Urothelium cell line (cell line): ENCODE measurements around the gene S100A13.
"Not testable (repeated sequence)": the region's sequence is repeated elsewhere in the genome, so short reads cannot be mapped to it uniquely, and the experiment has no call there.

Source experiments
- DNase-seq: peaks from one replicate; pipeline ENCODE4 v3.0.0; 2011; ENCODE audit warnings: low spot score, mixed read lengths
- FAIRE-seq: peaks from 2 replicates; lab custom pipeline; 2011; peaks lifted over from hg19 to GRCh38; lab: Jason Lieb, UNC

Gene S100A13

DNA sequence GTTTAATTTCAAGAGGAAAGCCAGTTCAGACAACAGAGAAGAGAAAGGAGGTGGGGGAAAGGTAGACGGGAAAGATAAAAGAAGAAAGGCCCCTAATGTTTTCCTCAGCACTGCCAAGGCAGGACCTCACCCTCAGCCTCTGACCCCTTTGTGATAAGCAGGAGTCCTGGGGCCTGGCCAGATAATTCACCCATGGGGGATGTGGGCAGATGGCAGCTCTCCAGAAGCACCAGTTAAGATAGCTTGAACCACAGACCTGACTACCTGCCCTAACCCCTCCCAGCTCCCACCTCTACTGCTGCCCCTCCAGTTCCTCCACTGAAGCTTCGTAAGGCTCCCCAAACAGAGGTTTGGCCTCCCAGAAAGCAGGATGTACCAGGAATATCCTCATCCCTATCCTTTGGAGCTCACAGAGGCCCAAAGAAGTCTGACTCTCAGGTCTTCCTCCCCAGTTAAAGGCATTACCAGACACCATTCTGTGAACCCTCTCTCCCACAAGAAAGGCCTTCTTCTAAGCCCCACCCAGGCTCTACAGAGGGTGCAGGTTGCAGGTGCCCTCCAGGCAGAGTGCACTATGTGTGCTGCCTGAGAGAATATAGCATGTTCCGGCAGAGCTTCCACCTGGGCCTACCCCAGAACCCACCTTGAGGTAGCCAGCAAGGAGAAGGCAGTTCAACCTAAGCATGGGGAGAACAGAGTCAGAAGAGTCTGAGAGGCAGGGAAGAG, 22.0 kb upstream of the S100A13 start:
- FAIRE-seq (no peak), DNase-seq (no peak)

- DNase-seq (no peak), FAIRE-seq (no peak)
Measured at GRCh38 chr1:153648000-153648643, 20.8 kb upstream of the S100A13 start.

- DNase-seq: no peak
- no peak for FAIRE-seq
Measured at GRCh38 chr1:153647346-153647714, 20.0 kb upstream of the S100A13 start.

DNA sequence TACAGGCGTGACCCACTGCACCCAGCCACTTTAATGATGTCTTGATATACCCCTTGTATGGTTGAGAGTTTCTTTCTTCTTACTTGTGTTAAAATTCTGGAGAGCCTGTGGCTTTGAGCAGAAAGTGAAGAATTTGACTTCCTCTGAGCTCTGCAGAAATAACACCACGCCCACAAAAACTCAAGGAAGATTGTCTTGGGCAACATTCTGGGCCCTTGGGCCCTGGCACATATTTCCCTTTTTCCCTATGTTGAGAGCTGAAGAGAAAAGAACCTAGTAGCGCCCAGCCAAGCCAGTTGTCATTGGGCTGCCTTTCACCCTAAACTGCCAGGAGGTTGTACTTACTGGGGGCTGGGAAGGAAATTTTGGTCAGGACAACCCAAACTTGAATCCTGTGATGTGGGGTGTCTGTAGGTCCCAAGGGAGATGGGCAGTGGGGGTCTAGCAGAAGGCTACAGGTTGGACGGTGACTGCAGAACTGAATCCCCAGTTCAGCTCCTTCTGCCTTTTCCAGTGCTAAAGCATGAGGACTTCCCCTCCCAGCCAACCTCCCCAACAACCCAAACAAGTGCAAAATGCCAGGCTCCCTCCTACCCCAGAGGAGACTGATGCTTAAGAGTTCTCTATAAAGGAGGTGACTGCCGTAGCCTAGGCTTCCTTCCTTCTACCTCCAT, 19.5 kb upstream of the S100A13 start:
- FAIRE-seq: no peak
- DNase-seq: no peak

DNA sequence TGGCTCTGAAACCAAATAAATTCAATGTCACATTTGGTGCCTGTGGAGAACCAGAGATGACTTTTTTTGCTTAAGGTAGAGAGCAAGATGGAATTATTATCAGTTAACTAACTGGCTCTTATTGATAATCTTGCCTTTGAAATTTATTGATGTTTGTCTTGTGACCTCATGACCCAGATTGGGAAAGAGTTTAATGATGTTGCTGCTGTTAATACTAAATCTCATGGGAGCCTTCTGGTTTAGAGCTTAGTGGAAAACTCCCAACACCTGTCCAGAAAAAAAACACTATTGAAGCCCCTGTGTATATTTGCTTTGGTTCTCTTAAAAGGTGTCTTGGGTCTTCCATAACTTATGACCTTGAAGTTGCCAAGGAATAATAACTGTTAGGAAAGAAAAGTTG, 16.5 kb upstream of the S100A13 start:
- DNase-seq (no peak), FAIRE-seq (no peak)

- FAIRE-seq (no peak), DNase-seq (no peak)
Measured at GRCh38 chr1:153643100-153643499, 15.8 kb upstream of the S100A13 start.

GRCh38 chr1:153642161-153642560, 14.9 kb upstream of the S100A13 start:
- DNase-seq (no peak), FAIRE-seq (no peak)

DNA sequence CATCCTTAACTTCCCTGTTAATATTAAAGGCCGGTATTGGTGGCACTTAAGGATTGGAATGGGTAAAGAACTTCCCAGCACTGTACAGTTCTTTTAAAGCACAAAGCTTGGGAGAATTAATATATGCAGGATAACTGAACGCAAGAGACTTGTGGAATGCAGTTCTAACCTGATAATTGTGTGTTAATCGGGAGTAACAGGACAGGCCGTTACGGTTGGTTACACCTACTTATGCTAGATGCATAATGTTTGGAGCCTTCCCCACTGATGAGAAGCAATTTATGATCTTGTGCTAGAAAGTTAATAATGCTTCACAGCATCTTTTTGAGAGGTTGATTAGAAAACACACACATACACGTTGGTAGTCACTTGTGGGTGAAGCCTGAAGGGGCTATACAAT, 13.6 kb upstream of the S100A13 start:
- no peak for FAIRE-seq
- DNase-seq: no peak

DNA sequence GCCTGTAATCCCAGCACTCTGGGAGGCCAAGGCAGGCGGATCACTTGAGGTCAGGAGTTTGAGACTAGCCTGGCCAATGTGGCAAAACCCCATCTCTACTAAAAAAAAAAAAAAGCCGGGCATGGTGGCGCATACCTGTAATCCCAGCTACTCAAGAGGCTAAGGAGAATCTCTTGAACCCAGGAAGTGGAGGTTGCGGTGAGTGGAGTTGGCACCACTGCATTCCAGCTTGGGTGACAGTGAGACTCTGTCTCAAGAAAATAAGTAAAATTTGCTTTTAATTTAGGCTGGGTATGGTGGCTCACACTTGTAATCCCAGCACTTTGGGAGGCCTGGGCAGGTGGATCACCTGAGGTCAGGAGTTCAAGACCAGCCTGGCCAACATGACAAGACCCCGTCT, 12.9 kb upstream of the S100A13 start:
- not testable (repeated sequence) for DNase-seq, FAIRE-seq

DNA sequence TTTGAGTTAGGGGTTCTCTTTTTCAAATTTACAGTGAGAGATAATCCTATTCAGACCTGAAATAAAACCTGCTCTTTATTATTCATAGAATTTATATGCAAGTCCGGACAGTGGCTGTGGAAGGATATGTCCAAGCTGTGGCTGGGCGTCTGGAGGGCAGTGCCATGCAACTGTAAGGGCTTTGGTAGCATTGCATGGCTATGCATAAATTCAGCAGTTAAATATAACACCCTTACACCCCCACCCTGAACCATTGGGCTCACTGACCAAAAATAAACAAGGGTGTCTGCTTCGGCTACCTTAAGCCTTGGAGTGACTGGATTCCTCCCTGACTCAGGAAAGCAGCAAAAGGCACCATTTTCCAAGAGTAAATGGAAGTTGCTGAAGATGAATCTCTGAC, 12.0 kb upstream of the S100A13 start:
- FAIRE-seq: no peak
- DNase-seq: no peak

DNA sequence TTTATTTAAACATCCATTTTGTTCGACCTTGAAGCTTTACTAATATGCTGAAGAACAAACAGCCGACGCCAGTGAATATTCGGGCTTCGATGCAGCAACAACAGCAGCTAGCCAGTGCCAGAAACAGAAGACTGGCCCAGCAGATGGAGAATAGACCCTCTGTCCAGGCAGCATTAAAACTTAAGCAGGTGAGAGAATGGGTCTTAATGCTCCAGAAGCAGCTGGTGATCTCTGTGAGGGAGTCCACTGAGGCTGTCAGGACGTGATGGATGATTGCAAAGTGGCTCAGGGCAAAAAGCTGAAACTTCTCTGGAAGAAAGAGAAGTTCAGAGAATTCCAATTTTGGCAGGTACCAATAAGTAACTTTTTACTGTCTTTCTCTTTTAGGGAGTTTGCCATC, 11.0 kb upstream of the S100A13 start:
- no peak for DNase-seq
- FAIRE-seq: no peak

DNA sequence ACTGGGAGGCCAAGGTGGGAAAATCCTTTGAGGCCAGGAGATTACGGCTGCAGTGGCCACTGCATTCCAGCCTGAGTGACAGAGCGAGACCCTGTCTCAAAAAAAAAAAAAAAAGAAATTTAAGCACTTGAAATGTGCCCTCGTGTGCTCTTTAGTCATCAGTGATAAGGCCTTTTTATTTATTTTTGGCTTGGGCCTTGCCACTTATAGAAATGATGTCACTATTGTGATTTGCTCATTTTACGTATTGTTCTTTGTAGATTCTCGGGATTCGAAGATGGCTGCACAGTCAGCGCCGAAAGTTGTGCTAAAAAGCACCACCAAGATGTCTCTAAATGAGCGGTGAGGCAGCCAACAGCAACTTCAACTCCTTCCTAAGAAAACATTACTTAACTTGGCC, 9.0 kb upstream of the S100A13 start:
- FAIRE-seq: no peak
- no peak for DNase-seq

- DNase-seq (no peak), FAIRE-seq (no peak)
Measured at GRCh38 chr1:153635872-153636271, 8.6 kb upstream of the S100A13 start.

DNA sequence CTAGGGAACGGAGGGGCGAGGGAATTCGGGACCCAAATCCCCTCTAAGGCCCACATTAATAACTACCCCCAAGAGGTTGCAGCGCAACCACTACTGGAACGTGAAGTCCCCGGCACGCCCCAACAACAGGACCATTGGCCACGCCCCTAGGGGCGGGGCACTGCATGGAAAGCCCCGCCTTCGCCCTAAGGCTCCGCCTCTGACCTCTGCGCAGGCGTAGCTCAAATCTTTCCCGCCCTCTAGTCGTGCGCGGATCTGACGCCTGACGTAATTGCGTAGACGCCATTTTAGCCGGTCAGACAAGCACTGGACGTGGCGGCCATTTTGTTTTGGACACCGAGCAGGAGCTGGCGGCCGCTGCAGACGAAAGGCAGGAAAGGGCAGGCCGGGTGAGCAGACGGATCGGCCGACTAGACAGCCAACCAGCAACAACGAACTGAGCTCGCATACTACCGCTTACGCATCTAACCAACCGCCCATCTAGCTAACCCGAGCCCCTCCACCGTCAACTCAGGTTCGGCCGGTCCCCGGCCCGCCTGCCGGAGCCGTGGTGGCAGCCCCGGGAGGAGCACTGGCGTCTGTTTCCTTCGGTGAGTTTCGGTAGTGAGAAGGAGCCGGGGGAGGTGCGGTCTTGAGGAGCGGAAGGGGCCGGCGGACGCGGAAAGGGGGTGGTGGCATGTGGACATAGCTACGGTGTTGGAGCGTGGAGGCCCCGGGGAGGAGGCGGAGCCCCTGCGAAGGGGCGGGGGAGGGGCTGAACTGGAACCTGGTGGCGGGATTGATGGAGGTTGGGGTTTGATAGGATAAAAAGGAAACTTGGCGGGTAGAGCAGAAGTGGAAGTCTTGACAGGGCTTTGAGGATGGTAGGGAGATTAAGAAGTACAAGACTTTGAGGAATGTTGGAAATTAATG, 6.7 kb upstream of the S100A13 start, which contains the start of gene CHTOP:
Gene CHTOP (plus strand): TSS at position 313 of the 912 bp plus-strand sequence. CDS start 2,523 bp downstream, outside the sequence.
- DNase-seq (peak; percentile 96), FAIRE-seq (peak; percentile 79)

DNA sequence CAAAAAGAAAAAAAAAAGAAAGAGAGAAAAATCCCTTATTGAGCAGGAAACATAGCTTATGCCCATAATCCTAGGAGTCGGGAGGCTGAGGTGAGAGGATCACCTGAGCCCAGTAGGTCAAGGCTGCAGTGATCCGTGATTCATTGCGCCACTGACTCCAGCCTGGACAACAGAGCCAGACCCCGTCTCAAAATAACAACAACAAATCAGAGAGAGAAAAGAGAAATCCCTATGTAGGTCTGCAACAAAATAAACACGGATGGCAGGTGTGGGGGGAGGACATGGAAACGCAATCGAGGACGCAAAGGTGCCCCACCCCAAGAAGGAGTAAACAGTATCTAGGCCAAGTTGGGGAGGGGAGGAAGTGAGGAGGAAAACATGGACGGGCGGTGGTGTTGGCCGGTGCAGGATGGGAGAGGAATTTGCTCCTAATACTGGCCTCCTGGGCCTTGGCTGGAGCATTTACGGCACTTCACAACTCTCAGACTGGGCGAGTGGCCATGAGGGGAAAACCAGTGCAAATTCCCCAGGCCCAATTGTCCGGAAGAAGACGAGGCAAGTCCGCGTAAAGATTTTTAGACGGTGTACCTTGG, 6.0 kb upstream of the S100A13 start:
- no peak for DNase-seq
- FAIRE-seq: no peak

- no peak for FAIRE-seq
- no peak for DNase-seq
Measured at GRCh38 chr1:153631047-153632022, 4.0 kb upstream of the S100A13 start.

DNA sequence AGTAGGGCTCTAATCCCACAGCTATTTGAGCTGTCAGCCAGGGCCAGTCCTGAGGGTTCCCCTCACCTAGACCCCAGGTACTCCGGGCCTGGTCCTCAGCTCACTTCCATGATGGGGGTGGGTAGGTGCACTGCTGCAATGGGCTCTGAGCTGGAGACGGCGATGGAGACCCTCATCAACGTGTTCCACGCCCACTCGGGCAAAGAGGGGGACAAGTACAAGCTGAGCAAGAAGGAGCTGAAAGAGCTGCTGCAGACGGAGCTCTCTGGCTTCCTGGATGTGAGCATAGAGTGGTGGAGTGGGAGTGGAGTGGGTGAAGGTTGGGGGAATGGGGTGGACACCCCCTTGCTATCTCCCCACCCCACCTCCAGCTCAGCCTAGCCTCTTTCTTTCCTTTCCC, 3.1 kb upstream of the S100A13 start:
- no peak for DNase-seq
- FAIRE-seq: no peak

- FAIRE-seq (no peak), DNase-seq (no peak)
Measured at GRCh38 chr1:153629971-153630370, 2.7 kb upstream of the S100A13 start.

DNA sequence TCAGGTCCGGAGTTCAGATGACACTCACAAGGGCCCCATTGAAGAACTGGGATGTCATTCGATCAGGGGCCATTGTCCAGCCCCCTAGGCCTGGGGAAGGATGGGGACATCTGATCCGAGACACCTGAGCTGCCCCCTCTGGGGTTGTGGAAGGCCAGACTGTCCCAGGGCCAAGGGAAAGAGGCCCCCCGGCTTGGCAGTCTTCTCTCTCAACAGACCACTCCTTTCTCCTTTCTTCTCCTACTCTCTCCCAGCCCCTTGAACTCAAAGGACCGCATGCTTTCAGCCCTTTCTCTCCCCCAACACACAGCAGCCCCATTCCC, 2.0 kb upstream of the S100A13 start:
- FAIRE-seq (no peak), DNase-seq (no peak)
